K562 (cell line): Measurements from ENCODE around the gene TMSB4X. TPM values are rescaled to one million over a fixed set of nuclear protein-coding genes. Genes with fewer than 3 reads are reported as not detected.

ENCODE experiments used
- HMBOX1 ChIP-seq: sonication (generic); IDR thresholded peaks from 2 replicates; pipeline ENCODE4 v1.6.1; 2016
- MNT ChIP-seq, 2 experiments: fragments of 450-650 bp; conservative IDR thresholded peaks; 2 replicates each; pipeline ENCODE4 v1.6.1; 2017; ENCODE audit warnings: mild to moderate bottlenecking in 2 of 2, moderate library complexity in 2 of 2
- SAFB ChIP-seq: fragments of 200-400 bp; formaldehyde crosslinking; IDR thresholded peaks from 2 replicates; pipeline ENCODE4 v1.6.1; 2017; ENCODE audit warnings: low read depth, low read length, borderline replicate concordance
- SAP30 ChIP-seq: fragments of 200-600 bp; sonication (generic); IDR thresholded peaks from 2 replicates; pipeline ENCODE4 v1.6.1; 2012; ENCODE audit warnings: borderline replicate concordance, low read depth, mild to moderate bottlenecking, moderate library complexity, low read length, control low read depth, inconsistent platforms; ENCODE audit not compliant: insufficient read depth, poor library complexity, severe bottlenecking
- SIX5 ChIP-seq, 2 experiments: IDR thresholded peaks; 2 replicates each; pipeline ENCODE4 v1.6.1; 2011; ENCODE audit warnings: low read length in 2 of 2, borderline replicate concordance in 1 of 2, low read depth in 1 of 2, mild to moderate bottlenecking in 1 of 2, moderate library complexity in 1 of 2; ENCODE audit not compliant: insufficient read depth in 1 of 2
- STAT5A ChIP-seq: IDR thresholded peaks from 2 replicates; pipeline ENCODE4 v1.6.1; 2012; ENCODE audit warnings: low read length, inconsistent platforms, borderline replicate concordance
- ZNF175 ChIP-seq: fragments of 200-800 bp; sonication (Bioruptor generic); IDR thresholded peaks from 2 replicates; pipeline ENCODE4 v1.6.1; 2016; ENCODE audit warnings: low read depth, mild to moderate bottlenecking, missing genetic modification characterization, missing compliant biosample characterization
- ZNF395 ChIP-seq: fragments of 200-800 bp; sonication (Bioruptor generic); IDR thresholded peaks from 2 replicates; pipeline ENCODE4 v1.6.1; 2017; ENCODE audit warnings: missing genetic modification characterization, missing compliant biosample characterization
- ZNF407 ChIP-seq: fragments of 450-650 bp; IDR thresholded peaks from 2 replicates; pipeline ENCODE4 v1.6.1; 2016; ENCODE audit warnings: low read depth
- ZNF639 ChIP-seq, 2 experiments: fragments of 200-800 bp in 1 of 2; sonication (Bioruptor generic) in 1 of 2; sonication (generic) in 1 of 2; formaldehyde crosslinking in 1 of 2; IDR thresholded peaks in 1 of 2; conservative IDR thresholded peaks in 1 of 2; 2 replicates each; pipeline versions ENCODE4 v1.5.0 to v1.6.1; 2016 to 2020; ENCODE audit warnings: missing compliant biosample characterization in 1 of 2, missing genetic modification characterization in 1 of 2, missing genetic modification reagents in 1 of 2
- ZNF717 ChIP-seq: fragments of 250-450 bp; sonication (Bioruptor Pico); IDR thresholded peaks from 2 replicates; pipeline ENCODE4 v1.5.0; 2021
- polyA plus RNA-seq, 8 experiments: library from polyadenylated mRNA; depleted of rRNA in 4 of 8; stranded (reverse) in 5 of 8; unstranded in 3 of 8; fragments of >200 nt; fragmentation: Nextera tagmentation in 2 of 8; fragmentation: Illumina TruSeq in 1 of 8; extraction: Ambion mirVana in 2 of 8; extraction: Trizol in 1 of 8; gene quantifications; 2 replicates each; pipeline versions ENCODE4 v1.2.1 to v1.2.3, GENCODE V29; 2011 to 2014; ENCODE audit warnings: inconsistent platforms in 1 of 8, missing spikeins in 1 of 8
- total RNA-seq, 7 experiments: library from RNA; depleted of rRNA in 6 of 7; stranded (reverse); fragments of >200 nt in 6 of 7; fragmentation: Illumina TruSeq in 2 of 7; extraction: Trizol in 2 of 7; gene quantifications; 2 replicates each; pipeline versions ENCODE4 v1.2.1 to v1.2.3, GENCODE V29; 2011 to 2021; ENCODE audit warnings: low replicate concordance in 1 of 7

Gene TMSB4X
- total and polyA plus RNA-seq, 9 of the 15 experiments (the other 6 are each of a cell fraction or from before 2014, with no cell fraction given), result 1,035 to 2,035 (median 1,529) TPM

GRCh38 chrX:12949927-12950656 is 24.8 kb upstream of the TMSB4X start (continued):
- 0 out of 2 replicates have a peak, but pooled peaks have one; percentile 49 for TF ChIP-seq ZNF395 (CRISPR knock-in tag)
- no peak for TF ChIP-seq ZNF717 (CRISPR knock-in tag)
- no peak for TF ChIP-seq ZNF639 (CRISPR knock-in tag; conservative IDR thresholded peaks at IDR 0.05 in 1 of 2, IDR thresholded peaks at IDR 0.05 in 1 of 2)
- TF ChIP-seq HMBOX1, result no peak
- TF ChIP-seq MNT (conservative IDR thresholded peaks at IDR 0.05), result peak; percentile 76 to 82
- no peak for TF ChIP-seq SAP30
- TF ChIP-seq ZNF175, result 0 out of 2 replicates have a peak, but pooled peaks have one; percentile 31
- no peak for TF ChIP-seq STAT5A
- TF ChIP-seq SAFB, result no peak
- no peak for TF ChIP-seq ZNF407
- TF ChIP-seq SIX5 (IDR thresholded peaks at IDR 0.05; ENCODE audit: borderline replicate concordance in 1 of 2, insufficient read depth in 1 of 2, low read depth in 1 of 2, low read length in 2 of 2), result no peak
